Measurements from ENCODE around the gene INPP4B. TPM values are rescaled to one million over a fixed set of nuclear protein-coding genes. Genes with fewer than 3 reads are reported as not detected.

The INPP4B gene
- total RNA-seq, 1 experiment from 2014 or later, result 41.0 TPM

DNA sequence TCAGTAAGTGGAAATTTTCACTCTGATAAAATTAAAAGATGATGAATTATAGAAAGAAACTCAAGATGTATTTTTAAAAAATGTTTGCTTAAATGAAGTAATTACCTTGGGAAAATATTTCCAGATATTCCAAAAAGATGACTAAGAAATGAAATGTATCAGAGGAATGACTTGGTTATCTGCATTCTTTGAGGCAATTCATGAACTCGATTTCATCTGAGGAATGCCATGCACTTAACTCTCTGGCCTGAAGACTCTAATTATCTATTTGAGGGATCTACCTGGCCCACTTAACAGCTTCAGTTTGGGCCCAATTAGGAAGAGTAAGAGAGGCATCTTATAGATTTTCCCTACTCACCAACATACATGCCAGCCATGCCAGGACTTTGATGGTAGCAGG lies 182.3 kb downstream of the INPP4B start:
- no peaks in the 10 kb centered on the region for H3F3A ChIP-seq (ENCODE audit: low read length, unreplicated experiment)
- ATAC-seq (no peak), DNase-seq (peak; percentile 23)
- no TSS peak for BruUV-seq (replicated peaks)
- no peak overlapping the region for H3K4me3 ChIP-seq (ENCODE audit: low read length)
- no peak for TF ChIP-seq EZH2 (IDR thresholded peaks at IDR 0.05; ENCODE audit: low read length, unreplicated experiment)
- TF ChIP-seq EZH2phosphoT487 (IDR thresholded peaks at IDR 0.05; ENCODE audit: borderline replicate concordance, low read length), result no peak
- no peak for TF ChIP-seq CTCF (conservative IDR thresholded peaks at IDR 0.05; ENCODE audit: low read depth, low read length)
- H3K9me2 ChIP-seq (replicated peaks; ENCODE audit: low read length), result no peaks in the 10 kb centered on the region
- intact Hi-C loops (cut with micrococcal nuclease), result no loop called here
- H3K9ac ChIP-seq (ENCODE audit: low read length), result no peak overlapping the region
- no peaks in the 10 kb centered on the region for H4K20me1 ChIP-seq (ENCODE audit: low read length)
- no peak overlapping the region for H3K27ac ChIP-seq (ENCODE audit: low read length)
- H3K4me1 ChIP-seq (ENCODE audit: insufficient read depth, low read length), result no peaks in the 10 kb centered on the region
- H2AFZ ChIP-seq (ENCODE audit: low read length), result no peak overlapping the region
- ChIA-PET CTCF (no interaction called here), POLR2A (ENCODE audit: unreplicated experiment) (no interaction called here)
- H3K4me2 ChIP-seq (ENCODE audit: low read length), result no peak overlapping the region
- peaks cover 10% of the 10 kb centered on the region; the same call in 1 of the 2 replicates for H3K9me3 ChIP-seq (ENCODE audit: low read length)
- H3K27me3 ChIP-seq (ENCODE audit: low read length), result no peaks in the 10 kb centered on the region
- H3K79me2 ChIP-seq (ENCODE audit: low read length), result no peaks in the 10 kb centered on the region
- H3K36me3 ChIP-seq (ENCODE audit: low read depth, low read length), result peaks cover 12% of the 10 kb centered on the region; the same call in 1 of the 2 replicates

DNA sequence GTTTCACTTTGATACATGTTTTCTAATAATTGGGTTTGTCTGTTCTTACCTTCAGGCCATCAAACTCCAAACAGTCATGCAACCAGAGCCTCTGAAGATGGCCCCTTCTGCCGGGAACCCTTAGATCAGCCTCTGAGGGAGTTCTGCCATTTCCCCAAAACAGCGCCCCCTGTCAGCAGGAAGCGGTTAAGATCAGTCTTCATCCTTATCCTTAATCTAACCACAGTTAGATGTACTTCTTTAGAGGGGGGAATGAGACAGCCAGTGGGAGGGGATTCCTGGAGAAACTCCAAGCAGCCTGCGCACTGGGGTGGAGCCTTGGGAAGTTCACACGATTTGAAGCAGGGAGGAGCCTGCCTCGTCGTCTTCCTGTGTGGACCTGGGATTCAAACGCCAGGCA lies 185.4 kb downstream of the INPP4B start:
- CTCF ChIA-PET, result no interaction called here
- intact Hi-C loops (cut with micrococcal nuclease), result no loop called here

More for the DNA sequence above, 185.4 kb downstream of the INPP4B start:
- BruUV-seq (replicated peaks), result no TSS peak
- DNase-seq, result no peak
- no peaks in the 10 kb centered on the region for H3F3A ChIP-seq (ENCODE audit: low read length, unreplicated experiment)
- H3K4me3 ChIP-seq (ENCODE audit: low read length), result no peak overlapping the region
- H4K20me1 ChIP-seq (ENCODE audit: low read length), result no peaks in the 10 kb centered on the region
- POLR2A ChIA-PET (ENCODE audit: unreplicated experiment), result no interaction called here
- no peak overlapping the region for H3K27ac ChIP-seq (ENCODE audit: low read length)
- no peak for TF ChIP-seq EZH2 (IDR thresholded peaks at IDR 0.05; ENCODE audit: low read length, unreplicated experiment)
- no peak for TF ChIP-seq EZH2phosphoT487 (IDR thresholded peaks at IDR 0.05; ENCODE audit: borderline replicate concordance, low read length)
- TF ChIP-seq CTCF (conservative IDR thresholded peaks at IDR 0.05; ENCODE audit: low read depth, low read length), result no peak; the same call in 1 of the 2 replicates
- ATAC-seq, result no peak
- H3K9me3 ChIP-seq (ENCODE audit: low read length), result peaks cover 33% of the 10 kb centered on the region
- H3K27me3 ChIP-seq (ENCODE audit: low read length), result no peaks in the 10 kb centered on the region
- H3K9ac ChIP-seq (ENCODE audit: low read length), result no peak overlapping the region
- H3K4me2 ChIP-seq (ENCODE audit: low read length), result no peak overlapping the region
- no peaks in the 10 kb centered on the region for H3K79me2 ChIP-seq (ENCODE audit: low read length)
- no peaks in the 10 kb centered on the region for H3K9me2 ChIP-seq (replicated peaks; ENCODE audit: low read length)
- H2AFZ ChIP-seq (ENCODE audit: low read length), result no peak overlapping the region
- H3K36me3 ChIP-seq (ENCODE audit: low read depth, low read length), result peaks cover 40% of the 10 kb centered on the region
- no peaks in the 10 kb centered on the region for H3K4me1 ChIP-seq (ENCODE audit: insufficient read depth, low read length)

Measured in PC-3 (cell line).